Fibroblast of peridontal ligament (primary cell): ENCODE measurements around the gene JAG1.

Experiments used
- DNase-seq: peaks from one replicate; pipeline ENCODE4 v3.0.0-alpha.2; 2010; ENCODE audit errors: extremely low read depth

The JAG1 gene

GRCh38 chr20:10668677-10669368 lies 5.0 kb downstream of the JAG1 start:
- no peak for DNase-seq

GRCh38 chr20:10667560-10668167 lies 6.1 kb downstream of the JAG1 start:
- no peak for DNase-seq

- no peak for DNase-seq
These were observed 6.8 kb downstream of the JAG1 start for GRCh38 chr20:10667077-10667401.

GRCh38 chr20:10666221-10667076 lies 7.3 kb downstream of the JAG1 start:
- no peak for DNase-seq

GRCh38 chr20:10665791-10666190 lies 8.0 kb downstream of the JAG1 start:
- no peak for DNase-seq

GRCh38 chr20:10665027-10665561 lies 8.7 kb downstream of the JAG1 start:
- DNase-seq = no peak

GRCh38 chr20:10663756-10664155 lies 10.0 kb downstream of the JAG1 start:
- DNase-seq = no peak

- DNase-seq = no peak
These were observed 10.9 kb downstream of the JAG1 start for GRCh38 chr20:10662661-10663458.

GRCh38 chr20:10662151-10662550 lies 11.6 kb downstream of the JAG1 start:
- no peak for DNase-seq

- DNase-seq = no peak
These were observed 12.5 kb downstream of the JAG1 start for GRCh38 chr20:10661261-10661660.

- DNase-seq = no peak
These were observed 13.1 kb downstream of the JAG1 start for GRCh38 chr20:10660661-10661060.

GRCh38 chr20:10659651-10660601 lies 13.9 kb downstream of the JAG1 start:
- no peak for DNase-seq

- DNase-seq = no peak
These were observed 14.7 kb downstream of the JAG1 start for GRCh38 chr20:10658876-10659632.

- no peak for DNase-seq
These were observed 15.6 kb downstream of the JAG1 start for GRCh38 chr20:10658051-10658823.

GRCh38 chr20:10657453-10657852 lies 16.3 kb downstream of the JAG1 start:
- no peak for DNase-seq

GRCh38 chr20:10655720-10656669 lies 17.8 kb downstream of the JAG1 start:
- DNase-seq = no peak

- no peak for DNase-seq
These were observed 19.2 kb downstream of the JAG1 start for GRCh38 chr20:10654630-10655029.

GRCh38 chr20:10654250-10654610 lies 19.6 kb downstream of the JAG1 start:
- no peak for DNase-seq
